GM19238 (cell line): Measurements from ENCODE around the gene PHAF1.

Experiments used
- DNase-seq: peaks from one replicate; pipeline ENCODE4 v3.0.0; 2011; ENCODE audit warnings: low spot score; ENCODE audit not compliant: insufficient read length

Gene PHAF1

DNA sequence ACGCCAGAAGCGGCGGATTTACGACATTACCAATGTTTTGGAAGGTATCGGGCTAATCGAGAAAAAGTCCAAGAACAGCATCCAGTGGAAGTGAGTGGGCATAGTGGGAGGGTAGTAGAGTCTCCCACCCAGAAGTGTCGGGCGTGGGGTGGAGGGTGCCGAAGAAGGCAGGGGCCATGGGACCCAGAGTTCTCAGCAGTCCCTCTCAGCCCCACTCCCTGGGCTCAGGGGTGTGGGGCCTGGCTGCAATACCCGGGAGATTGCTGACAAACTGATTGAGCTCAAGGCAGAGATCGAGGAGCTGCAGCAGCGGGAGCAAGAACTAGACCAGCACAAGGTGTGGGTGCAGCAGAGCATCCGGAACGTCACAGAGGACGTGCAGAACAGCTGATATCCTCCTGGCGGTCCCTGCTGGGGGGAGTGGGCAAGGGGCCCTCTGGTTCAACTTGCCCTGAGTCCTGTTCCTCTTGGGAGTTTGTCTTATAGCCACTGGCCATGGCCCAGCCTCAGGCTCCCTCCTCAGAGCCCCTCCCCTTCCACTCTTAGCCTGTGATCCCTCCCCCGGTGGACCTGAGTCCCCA lies 83.1 kb downstream of the PHAF1 start:
- no peak for DNase-seq

GRCh38 chr16:67193536-67193935 lies 83.8 kb downstream of the PHAF1 start:
- no peak for DNase-seq

DNA sequence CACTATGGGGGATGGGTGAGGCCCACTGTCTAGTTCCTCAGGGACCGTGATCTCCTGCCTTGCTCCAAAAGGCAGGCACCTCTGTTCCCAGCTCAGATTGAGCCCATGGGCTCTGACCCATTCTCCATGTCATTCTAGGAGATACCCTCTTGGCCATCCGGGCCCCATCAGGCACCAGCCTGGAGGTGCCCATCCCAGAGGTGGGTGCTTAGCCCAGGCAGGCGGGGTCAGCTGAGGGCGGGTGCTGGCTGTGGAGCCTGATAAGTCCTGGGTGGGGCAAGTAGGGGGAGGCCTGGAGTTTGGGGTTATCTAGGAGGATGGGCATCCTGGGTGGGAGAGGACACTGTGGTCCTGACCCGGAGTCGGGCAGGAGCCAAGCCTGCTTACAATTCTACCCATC lies 84.5 kb downstream of the PHAF1 start:
- no peak for DNase-seq

DNA sequence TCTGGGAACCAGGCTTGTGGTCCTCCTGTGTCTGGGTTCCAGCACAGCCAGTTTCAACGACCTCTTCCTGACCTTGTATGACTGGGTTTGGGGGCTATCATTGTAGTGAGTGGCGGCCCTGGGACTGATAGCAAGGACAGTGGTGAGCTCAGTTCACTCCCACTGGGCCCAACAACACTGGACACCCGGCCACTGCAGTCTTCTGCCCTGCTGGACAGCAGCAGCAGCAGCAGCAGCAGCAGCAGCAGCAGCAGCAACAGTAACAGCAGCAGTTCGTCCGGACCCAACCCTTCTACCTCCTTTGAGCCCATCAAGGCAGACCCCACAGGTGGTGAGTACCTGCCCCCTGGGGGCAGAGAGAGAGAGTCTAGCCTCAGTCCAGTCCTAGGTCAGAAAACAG lies 85.9 kb downstream of the PHAF1 start:
- DNase-seq = no peak

- no peak for DNase-seq
Measured at GRCh38 chr16:67196881-67197280, 87.1 kb downstream of the PHAF1 start.

- no peak for DNase-seq
Measured at GRCh38 chr16:67197704-67198103, 88.0 kb downstream of the PHAF1 start.
